Suprapubic skin (tissue), 4 donors: Measurements from ENCODE around the gene CBFA2T3. TPM values are rescaled to one million over a fixed set of nuclear protein-coding genes. Genes with fewer than 3 reads are reported as not detected.
"Not testable (repeated sequence)": the region's sequence is repeated elsewhere in the genome, so short reads cannot be mapped to it uniquely, and the experiment has no call there.

Experiments used
- DNase-seq, 2 donors: peaks; one replicate each; pipeline ENCODE4 v3.0.0-alpha.2; 2019; ENCODE audit warnings: low spot score in 2 of 2
- H3K27ac ChIP-seq: fragments of 200-600 bp; sonication (generic); one replicate; pipeline ENCODE4 v1.5.1; 2019
- H3K27me3 ChIP-seq: fragments of 200-600 bp; sonication (generic); one replicate; pipeline ENCODE4 v1.5.1; 2019
- H3K36me3 ChIP-seq: fragments of 200-600 bp; sonication (generic); one replicate; pipeline ENCODE4 v1.5.1; 2019
- H3K4me1 ChIP-seq: fragments of 200-600 bp; sonication (generic); one replicate; pipeline ENCODE4 v1.5.1; 2019
- H3K4me3 ChIP-seq: fragments of 200-600 bp; sonication (generic); one replicate; pipeline ENCODE4 v1.5.1; 2019; ENCODE audit warnings: mild to moderate bottlenecking
- H3K9me3 ChIP-seq: fragments of 200-600 bp; sonication (generic); one replicate; pipeline ENCODE4 v1.5.1; 2019
- EP300 ChIP-seq: sonication (generic); formaldehyde crosslinking; IDR thresholded peaks from one replicate; pipeline ENCODE4 v1.6.1; 2017; ENCODE audit warnings: antibody characterized with exemption
- POLR2A ChIP-seq, 2 donors: fragments of 450-650 bp; IDR thresholded peaks; one replicate each; pipeline ENCODE4 v1.6.1; 2017; ENCODE audit warnings: antibody characterized with exemption in 2 of 2, mild to moderate bottlenecking in 2 of 2, moderate library complexity in 2 of 2
- POLR2AphosphoS5 ChIP-seq, 3 donors: sonication (generic); formaldehyde crosslinking; IDR thresholded peaks; one replicate each; pipeline ENCODE4 v1.6.1; 2017; ENCODE audit warnings: antibody characterized with exemption in 3 of 3
- WGBS: methylation state at CpG from one replicate; pipeline ENCODE4 v1.1.5; 2018; 5-methylcytosine and 5-hydroxymethylcytosine counted together
- total RNA-seq, 4 donors: library from RNA; depleted of rRNA; stranded (reverse); fragments of >200 nt; gene quantifications; one replicate each; pipeline ENCODE4 v1.1.0, GENCODE V29; 2016
- TF ChIP-seq, protein P1 (sequence below), 2 donors: fragments of 200-600 bp in 1 of 2; fragments of 450-650 bp in 1 of 2; sonication (generic) in 1 of 2; IDR thresholded peaks; one replicate each; pipeline ENCODE4 v1.5.1; 2016 to 2019; ENCODE audit warnings: antibody characterized with exemption in 2 of 2, mild to moderate bottlenecking in 1 of 2, moderate library complexity in 1 of 2

Gene CBFA2T3
- total RNA-seq, 4 donors from 2014 or later: 1.5 to 6.6 (median 2.9) TPM

DNA sequence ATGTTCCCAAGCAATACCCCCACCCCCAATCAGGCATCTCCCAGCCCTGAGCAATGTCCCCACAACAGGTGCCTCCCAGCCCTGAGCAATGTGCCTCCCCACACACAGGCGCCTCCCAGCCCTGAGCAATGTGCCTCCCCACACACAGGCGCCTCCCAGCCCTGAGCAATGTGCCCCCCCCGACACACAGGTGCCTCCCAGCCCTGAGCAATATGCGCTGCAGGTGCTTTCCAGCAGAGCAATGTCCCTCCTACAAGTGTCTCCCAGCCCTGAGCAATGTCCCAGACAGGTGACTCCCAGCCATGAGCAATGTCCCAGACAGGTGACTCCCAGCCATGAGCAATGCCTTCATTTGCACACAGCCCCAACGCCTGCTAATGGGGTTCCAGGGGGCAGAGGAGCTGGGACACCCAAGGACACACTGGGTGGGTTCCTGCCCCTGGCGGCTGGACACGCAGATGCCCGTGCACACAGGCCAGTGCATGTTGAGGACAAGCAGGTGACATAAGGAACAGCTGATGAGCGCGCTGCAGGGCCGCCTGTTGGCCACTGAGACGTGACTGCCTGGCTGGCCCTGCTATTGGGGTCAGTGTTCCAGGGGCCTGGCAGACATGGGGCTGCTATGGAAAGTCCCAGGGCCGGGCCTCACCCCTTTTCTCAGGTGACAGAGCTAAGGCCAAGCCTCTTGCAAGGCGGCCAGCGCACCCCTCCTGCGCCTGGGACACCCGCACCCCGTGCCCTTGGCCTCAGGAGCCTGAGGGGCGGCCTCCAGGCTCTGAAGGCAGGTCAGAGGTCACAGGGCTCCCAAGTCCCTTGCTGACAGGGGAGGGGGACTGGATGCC is 83.7 kb downstream of the CBFA2T3 start:
- Histone ChIP-seq H3K36me3 (peaks cover 8% of the 10 kb centered on the region), H3K9me3 (no peaks in the 10 kb centered on the region), H3K27me3 (peaks cover 3% of the 10 kb centered on the region), H3K4me1 (peaks cover 5% of the 10 kb centered on the region), H3K27ac (no peak overlapping the region), H3K4me3 (no peak overlapping the region)
- 67% methylated on average over 9 of the region's 19 CpGs for WGBS
- DNase-seq: no peak
- TF ChIP-seq POLR2AphosphoS5 (IDR thresholded peaks at IDR 0.05) (no peak), POLR2A (IDR thresholded peaks at IDR 0.05) (no peak), EP300 (no peak)
- TF ChIP-seq, protein P1, sequence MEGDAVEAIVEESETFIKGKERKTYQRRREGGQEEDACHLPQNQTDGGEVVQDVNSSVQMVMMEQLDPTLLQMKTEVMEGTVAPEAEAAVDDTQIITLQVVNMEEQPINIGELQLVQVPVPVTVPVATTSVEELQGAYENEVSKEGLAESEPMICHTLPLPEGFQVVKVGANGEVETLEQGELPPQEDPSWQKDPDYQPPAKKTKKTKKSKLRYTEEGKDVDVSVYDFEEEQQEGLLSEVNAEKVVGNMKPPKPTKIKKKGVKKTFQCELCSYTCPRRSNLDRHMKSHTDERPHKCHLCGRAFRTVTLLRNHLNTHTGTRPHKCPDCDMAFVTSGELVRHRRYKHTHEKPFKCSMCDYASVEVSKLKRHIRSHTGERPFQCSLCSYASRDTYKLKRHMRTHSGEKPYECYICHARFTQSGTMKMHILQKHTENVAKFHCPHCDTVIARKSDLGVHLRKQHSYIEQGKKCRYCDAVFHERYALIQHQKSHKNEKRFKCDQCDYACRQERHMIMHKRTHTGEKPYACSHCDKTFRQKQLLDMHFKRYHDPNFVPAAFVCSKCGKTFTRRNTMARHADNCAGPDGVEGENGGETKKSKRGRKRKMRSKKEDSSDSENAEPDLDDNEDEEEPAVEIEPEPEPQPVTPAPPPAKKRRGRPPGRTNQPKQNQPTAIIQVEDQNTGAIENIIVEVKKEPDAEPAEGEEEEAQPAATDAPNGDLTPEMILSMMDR (IDR thresholded peaks at IDR 0.05): no peak

DNA sequence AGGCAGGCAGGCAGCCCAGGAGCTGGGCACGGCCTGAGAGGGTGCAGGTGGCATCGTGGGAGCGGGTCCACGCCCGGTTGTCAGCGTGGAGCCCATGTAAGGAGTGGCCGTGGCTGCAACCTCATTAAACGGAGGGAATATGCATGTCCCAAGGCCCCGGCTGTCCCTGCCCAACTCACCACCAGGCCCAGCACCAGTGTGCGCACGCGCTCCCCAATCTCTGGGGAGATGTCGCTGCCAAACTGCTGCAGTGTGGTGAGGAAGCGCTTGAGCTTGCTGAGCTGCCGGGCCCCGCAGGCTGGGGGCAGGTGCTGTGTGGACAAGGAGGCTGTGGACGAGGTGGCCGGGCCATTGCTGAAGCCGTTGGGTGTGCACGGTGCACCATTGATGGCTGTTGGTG is 84.9 kb downstream of the CBFA2T3 start:
- Histone ChIP-seq H3K27me3 (no peaks in the 10 kb centered on the region), H3K9me3 (no peaks in the 10 kb centered on the region), H3K4me3 (no peak overlapping the region), H3K27ac (no peak overlapping the region), H3K4me1 (peaks cover 11% of the 10 kb centered on the region), H3K36me3 (peaks cover 7% of the 10 kb centered on the region)
- DNase-seq: no peak
- 70% methylated on average over 13 of the region's 20 CpGs for whole genome bisulfite sequencing
- TF ChIP-seq EP300 (no peak), POLR2AphosphoS5 (IDR thresholded peaks at IDR 0.05) (no peak), POLR2A (IDR thresholded peaks at IDR 0.05) (no peak)
- TF ChIP-seq, protein P1 (IDR thresholded peaks at IDR 0.05): no peak

DNA sequence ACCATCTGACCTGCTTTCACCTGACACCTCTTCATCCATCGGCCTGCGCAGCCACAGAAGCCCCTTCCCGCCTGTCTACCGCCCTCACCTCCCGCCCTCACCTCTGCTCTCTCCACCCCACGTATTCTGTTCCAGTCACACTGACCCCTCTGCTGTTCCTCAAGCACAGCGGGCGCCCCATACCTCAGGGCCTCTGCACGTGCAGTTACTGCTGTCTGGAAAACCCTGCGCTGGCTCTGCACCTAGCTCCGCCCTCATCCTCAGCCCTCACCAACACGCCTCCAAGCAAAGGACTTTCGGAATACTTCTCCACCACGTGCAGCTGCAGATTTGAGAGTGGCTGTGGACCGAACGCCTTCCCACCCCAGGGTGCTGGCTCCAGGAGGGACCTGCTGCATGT is 85.9 kb downstream of the CBFA2T3 start:
- Histone ChIP-seq H3K4me1 (peaks cover 11% of the 10 kb centered on the region), H3K4me3 (no peak overlapping the region), H3K27me3 (no peaks in the 10 kb centered on the region), H3K9me3 (no peaks in the 10 kb centered on the region), H3K36me3 (no peaks in the 10 kb centered on the region), H3K27ac (no peak overlapping the region)
- no peak for TF ChIP-seq POLR2AphosphoS5 (IDR thresholded peaks at IDR 0.05)
- TF ChIP-seq, protein P1 (IDR thresholded peaks at IDR 0.05): no peak
- no peak for TF ChIP-seq POLR2A (IDR thresholded peaks at IDR 0.05)
- TF ChIP-seq EP300: no peak
- 83% methylated on average over 16 of the region's 16 CpGs for WGBS
- DNase-seq: no peak

DNA sequence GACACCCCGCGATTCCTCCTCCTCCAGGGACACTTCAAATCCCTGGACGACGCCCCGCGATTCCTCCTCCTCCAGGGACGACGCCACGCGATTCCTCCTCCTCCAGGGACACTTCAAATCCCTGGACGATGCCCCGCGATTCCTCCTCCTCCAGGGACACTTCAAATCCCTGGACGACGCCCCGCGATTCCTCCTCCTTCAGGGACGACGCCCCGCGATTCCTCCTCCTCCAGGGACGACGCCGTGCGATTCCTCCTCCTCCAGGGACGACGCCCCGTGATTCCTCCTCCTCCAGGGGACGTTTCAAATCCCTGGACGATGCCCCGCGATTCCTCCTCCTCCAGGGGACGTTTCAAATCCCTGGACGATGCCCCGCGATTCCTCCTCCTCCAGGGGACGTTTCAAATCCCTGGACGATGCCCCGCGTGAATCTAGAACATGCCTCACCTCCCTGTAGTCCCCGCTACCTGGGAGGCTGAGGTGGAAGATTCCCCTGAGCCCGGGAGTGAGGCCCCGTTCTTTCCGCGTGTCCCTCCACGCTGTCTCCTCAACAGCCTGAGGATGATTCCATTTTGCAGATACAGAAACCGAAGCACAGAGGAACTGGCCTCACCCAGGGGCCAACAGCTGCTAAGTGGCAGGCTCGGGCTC is 87.2 kb downstream of the CBFA2T3 start:
- H3K27ac ChIP-seq, H3K4me3 ChIP-seq, H3K9me3 ChIP-seq, H3K27me3 ChIP-seq, DNase-seq, H3K36me3 ChIP-seq: not testable (repeated sequence)
- 93% methylated on average over 48 of the region's 48 CpGs for WGBS
- peaks cover 11% of the 10 kb centered on the region for H3K4me1 ChIP-seq

DNA sequence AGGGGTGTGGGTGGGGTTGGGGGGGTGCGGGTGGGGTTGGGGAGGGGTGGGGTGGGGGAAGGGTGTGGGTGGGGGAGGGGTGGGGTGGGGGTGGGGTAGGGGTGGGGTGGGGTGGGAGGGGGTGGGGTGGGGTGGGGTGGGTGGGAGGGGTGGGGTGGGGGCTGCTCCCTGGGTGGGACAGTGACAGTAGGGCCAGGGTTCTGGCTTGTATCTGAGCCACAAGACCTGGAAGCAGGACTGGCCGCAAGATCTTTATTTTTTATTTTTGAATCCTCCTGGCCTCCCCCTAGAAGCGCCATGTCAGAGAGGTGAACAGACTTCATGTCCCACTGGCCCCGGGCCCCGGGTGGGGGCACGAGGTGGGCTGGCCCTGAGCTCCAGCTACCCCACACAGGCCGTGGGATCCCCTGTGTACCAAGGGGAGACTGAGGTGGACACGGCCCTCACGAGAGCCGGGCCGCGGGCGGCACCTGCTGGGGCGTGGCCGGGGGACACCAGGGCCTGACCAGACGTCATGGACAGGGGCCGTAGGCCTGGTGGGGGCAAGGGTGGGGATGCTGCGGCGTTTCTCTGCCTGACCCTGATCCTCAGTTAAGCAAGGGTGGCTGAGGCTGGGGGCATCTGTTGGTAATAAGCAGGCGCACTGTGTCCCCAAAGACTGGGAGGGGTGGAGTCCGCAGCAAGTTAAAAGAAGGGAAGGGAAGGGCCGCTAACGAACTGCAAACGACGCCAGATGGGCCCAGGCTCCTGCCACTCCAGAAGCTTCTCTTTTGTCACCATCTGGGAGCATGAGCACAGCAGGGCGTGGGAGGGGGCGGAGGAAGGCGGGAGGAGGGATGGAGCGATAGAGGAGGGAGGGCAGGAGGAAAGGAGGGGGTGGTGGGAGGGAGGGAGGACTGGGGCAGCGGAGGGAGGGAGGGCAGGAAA is 88.3 kb downstream of the CBFA2T3 start:
- no peak for TF ChIP-seq EP300
- no peak for TF ChIP-seq POLR2A (IDR thresholded peaks at IDR 0.05)
- TF ChIP-seq POLR2AphosphoS5 (IDR thresholded peaks at IDR 0.05): no peak
- TF ChIP-seq, protein P1 (IDR thresholded peaks at IDR 0.05): no peak

More for the DNA sequence above, 88.3 kb downstream of the CBFA2T3 start:
- no peak for DNase-seq
- 64% methylated on average over 18 of the region's 30 CpGs for WGBS
- Histone ChIP-seq H3K36me3 (peaks cover 10% of the 10 kb centered on the region), H3K9me3 (no peaks in the 10 kb centered on the region), H3K4me3 (no peak overlapping the region), H3K27me3 (no peaks in the 10 kb centered on the region), H3K27ac (peak overlapping the region; percentile 45), H3K4me1 (peaks cover 11% of the 10 kb centered on the region)
